SU-DHL-6 (cell line): Measurements from ENCODE around the gene S100A7A.

ENCODE experiments used
- CTCF ChIP-seq: fragments of 200-600 bp; sonication (generic); IDR thresholded peaks from one replicate; pipeline ENCODE4 v1.5.1; 2017; ENCODE audit warnings: antibody characterized with exemption, mild to moderate bottlenecking, low read length, moderate library complexity; ENCODE audit not compliant: insufficient read depth, poor library complexity, severe bottlenecking
- EZH2phosphoT487 ChIP-seq: fragments of 200-600 bp; sonication (generic), shearing (Covaris generic); conservative IDR thresholded peaks from 2 replicates; pipeline ENCODE4 v1.6.1; 2018; ENCODE audit warnings: mild to moderate bottlenecking, antibody characterized with exemption, low read length, moderate library complexity, mixed read lengths

DNA sequence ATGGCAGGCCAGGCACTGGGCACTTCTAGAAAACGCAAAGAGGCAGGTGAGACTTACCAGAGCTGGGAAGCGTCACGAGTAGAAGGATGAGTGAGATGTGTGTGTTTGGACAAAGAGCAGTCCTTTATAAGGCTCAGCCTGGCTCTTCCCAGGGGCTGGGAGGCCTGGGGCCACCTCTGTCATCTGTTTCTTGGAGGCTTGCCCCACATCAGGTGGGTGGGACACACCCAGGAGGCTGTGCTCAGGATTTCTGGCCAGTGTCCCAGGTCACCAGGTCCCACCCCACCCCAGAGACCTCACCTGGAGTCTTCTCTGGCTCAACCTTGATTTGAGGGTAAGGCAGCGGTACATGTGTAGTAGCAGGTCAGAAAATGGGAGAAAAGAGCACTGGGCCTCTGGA is 44.2 kb downstream of the S100A7A start, which contains the start of gene S100A7:
- TF ChIP-seq CTCF (no peak), EZH2phosphoT487 (no peak)
